ENCODE data around the gene DPM1. TPM values are rescaled to one million over a fixed set of nuclear protein-coding genes. Genes with fewer than 3 reads are reported as not detected.

Gene DPM1
- total RNA-seq, 2 donors from 2014 or later = 25.9 to 34.1 TPM

GRCh38 chr20:50969435-50969834, 11.1 kb upstream of the DPM1 start:
- peaks cover 10% of the 10 kb centered on the region for H3K27me3 Mint-ChIP-seq

GRCh38 chr20:50968289-50968688, 10.0 kb upstream of the DPM1 start:
- ATAC-seq (no peak), DNase-seq (no peak)
- Mint-ChIP-seq H3K4me3 (no peak overlapping the region), H3K4me1 (peaks cover 5% of the 10 kb centered on the region), H3K27ac (no peak overlapping the region), H3K36me3 (ENCODE audit: low read depth) (no peaks in the 10 kb centered on the region), H3K27me3 (peaks cover 10% of the 10 kb centered on the region)
- no peaks in the 10 kb centered on the region for H3K9me3 ChIP-seq (ENCODE audit: control insufficient read depth, low read length, poor library complexity, severe bottlenecking)

More at GRCh38 chr20:50969435-50969834, 11.1 kb upstream of the DPM1 start:
- DNase-seq (no peak), ATAC-seq (no peak)
- Mint-ChIP-seq H3K27ac (no peak overlapping the region), H3K4me1 (peaks cover 5% of the 10 kb centered on the region), H3K4me3 (no peak overlapping the region), H3K36me3 (ENCODE audit: low read depth) (no peaks in the 10 kb centered on the region)
- H3K9me3 ChIP-seq (ENCODE audit: control insufficient read depth, low read length, poor library complexity, severe bottlenecking) = no peaks in the 10 kb centered on the region

- H3K36me3 Mint-ChIP-seq (ENCODE audit: low read depth) = no peaks in the 10 kb centered on the region
- no peak overlapping the region for H3K27ac Mint-ChIP-seq
- no peak overlapping the region for H3K4me3 Mint-ChIP-seq
- DNase-seq = no peak
- peaks cover 6% of the 10 kb centered on the region for H3K27me3 Mint-ChIP-seq
- no peaks in the 10 kb centered on the region for H3K9me3 ChIP-seq (ENCODE audit: control insufficient read depth, low read length, poor library complexity, severe bottlenecking)
- no peak for ATAC-seq
- H3K4me1 Mint-ChIP-seq = peaks cover 5% of the 10 kb centered on the region
Observed at GRCh38 chr20:50967586-50967985, 9.3 kb upstream of the DPM1 start.

- no peak for DNase-seq
- Mint-ChIP-seq H3K27me3 (no peaks in the 10 kb centered on the region), H3K27ac (peak overlapping the region; percentile 97), H3K4me3 (peak overlapping the region; percentile 96), H3K36me3 (ENCODE audit: low read depth) (no peaks in the 10 kb centered on the region), H3K4me1 (peaks cover 24% of the 10 kb centered on the region)
- ATAC-seq = no peak
- H3K9me3 ChIP-seq (ENCODE audit: control insufficient read depth, low read length, poor library complexity, severe bottlenecking) = no peaks in the 10 kb centered on the region
Observed at GRCh38 chr20:50959543-50960126, 1.3 kb upstream of the DPM1 start.

GRCh38 chr20:50958615-50959542, 547 bp upstream of the DPM1 start, which contains the start of gene MOCS3:
Gene MOCS3, plus strand, starts transcription at chr20:50958818. Its CDS starts 25 bp downstream, at chr20:50958843.
- ATAC-seq = peak; percentile 84
- H3K36me3 Mint-ChIP-seq (ENCODE audit: low read depth) = no peaks in the 10 kb centered on the region
- H3K9me3 ChIP-seq (ENCODE audit: control insufficient read depth, low read length, poor library complexity, severe bottlenecking) = no peaks in the 10 kb centered on the region
- peak; percentile 64 to 74 (median 73) for DNase-seq
- no peaks in the 10 kb centered on the region for H3K27me3 Mint-ChIP-seq
- peak within 1 kb of the TSS; percentile 97 for H3K27ac Mint-ChIP-seq
- H3K4me3 Mint-ChIP-seq = peak within 1 kb of the TSS; percentile 96
- peaks cover 24% of the 10 kb centered on the region for H3K4me1 Mint-ChIP-seq

- no peaks in the 10 kb centered on the region for H3K9me3 ChIP-seq (ENCODE audit: control insufficient read depth, low read length, poor library complexity, severe bottlenecking)
- ATAC-seq = no peak
- Mint-ChIP-seq H3K4me3 (peak overlapping the region; percentile 96), H3K27me3 (no peaks in the 10 kb centered on the region), H3K27ac (peak overlapping the region; percentile 97), H3K36me3 (ENCODE audit: low read depth) (no peaks in the 10 kb centered on the region), H3K4me1 (peaks cover 26% of the 10 kb centered on the region)
- DNase-seq = no peak
Observed at GRCh38 chr20:50957276-50957675, 1.1 kb downstream of the DPM1 start.

- Mint-ChIP-seq H3K27ac (no peak overlapping the region), H3K36me3 (ENCODE audit: low read depth) (peaks cover 3% of the 10 kb centered on the region), H3K4me1 (peaks cover 30% of the 10 kb centered on the region), H3K4me3 (no peak overlapping the region), H3K27me3 (no peaks in the 10 kb centered on the region)
- DNase-seq (no peak), ATAC-seq (no peak)
- no peaks in the 10 kb centered on the region for H3K9me3 ChIP-seq (ENCODE audit: control insufficient read depth, low read length, poor library complexity, severe bottlenecking)
Observed at GRCh38 chr20:50953821-50954220, 4.5 kb downstream of the DPM1 start.

- Mint-ChIP-seq H3K4me1 (peaks cover 28% of the 10 kb centered on the region), H3K27ac (no peak overlapping the region), H3K4me3 (no peak overlapping the region), H3K27me3 (no peaks in the 10 kb centered on the region), H3K36me3 (ENCODE audit: low read depth) (peaks cover 3% of the 10 kb centered on the region)
- H3K9me3 ChIP-seq (ENCODE audit: control insufficient read depth, low read length, poor library complexity, severe bottlenecking) = no peaks in the 10 kb centered on the region
- DNase-seq (no peak), ATAC-seq (no peak)
Observed at GRCh38 chr20:50953196-50953595, 5.1 kb downstream of the DPM1 start.

GRCh38 chr20:50948132-50948785, 10.1 kb downstream of the DPM1 start:
- H3K9me3 ChIP-seq (ENCODE audit: control insufficient read depth, low read length, poor library complexity, severe bottlenecking) = no peaks in the 10 kb centered on the region
- DNase-seq (no peak), ATAC-seq (no peak)
- peak overlapping the region; percentile 31 for H3K4me3 Mint-ChIP-seq
- H3K4me1 Mint-ChIP-seq = peaks cover 12% of the 10 kb centered on the region
- no peaks in the 10 kb centered on the region for H3K27me3 Mint-ChIP-seq
- peaks cover 6% of the 10 kb centered on the region for H3K36me3 Mint-ChIP-seq (ENCODE audit: low read depth)
- no peak overlapping the region for H3K27ac Mint-ChIP-seq

- no peak for DNase-seq
- peaks cover 5% of the 10 kb centered on the region for H3K4me1 Mint-ChIP-seq
- peaks cover 3% of the 10 kb centered on the region for H3K36me3 Mint-ChIP-seq (ENCODE audit: low read depth)
- no peak overlapping the region for H3K4me3 Mint-ChIP-seq
- no peaks in the 10 kb centered on the region for H3K27me3 Mint-ChIP-seq
- no peaks in the 10 kb centered on the region for H3K9me3 ChIP-seq (ENCODE audit: control insufficient read depth, low read length, poor library complexity, severe bottlenecking)
- peak overlapping the region; percentile 85 for H3K27ac Mint-ChIP-seq
- ATAC-seq = peak; percentile 48
Observed at GRCh38 chr20:50943069-50943468, 15.3 kb downstream of the DPM1 start.

- ATAC-seq (no peak), DNase-seq (no peak)
- H3K36me3 Mint-ChIP-seq (ENCODE audit: low read depth) = peaks cover 7% of the 10 kb centered on the region
- no peak overlapping the region for H3K4me3 Mint-ChIP-seq
- peak overlapping the region; percentile 2 for H3K27ac Mint-ChIP-seq
- peaks cover 19% of the 10 kb centered on the region for H3K4me1 Mint-ChIP-seq
- no peaks in the 10 kb centered on the region for H3K9me3 ChIP-seq (ENCODE audit: control insufficient read depth, low read length, poor library complexity, severe bottlenecking)
- no peaks in the 10 kb centered on the region for H3K27me3 Mint-ChIP-seq
Observed at GRCh38 chr20:50933589-50933988, 24.7 kb downstream of the DPM1 start.

GRCh38 chr20:50932691-50933280, 25.5 kb downstream of the DPM1 start:
- Mint-ChIP-seq H3K36me3 (ENCODE audit: low read depth) (peaks cover 7% of the 10 kb centered on the region), H3K27me3 (no peaks in the 10 kb centered on the region), H3K27ac (peak overlapping the region; percentile 99), H3K4me3 (no peak overlapping the region), H3K4me1 (peaks cover 22% of the 10 kb centered on the region)
- DNase-seq (no peak), ATAC-seq (no peak)
- H3K9me3 ChIP-seq (ENCODE audit: control insufficient read depth, low read length, poor library complexity, severe bottlenecking) = no peaks in the 10 kb centered on the region

- peak overlapping the region; percentile 89 for H3K4me3 Mint-ChIP-seq
- DNase-seq (no peak), ATAC-seq (no peak)
- no peaks in the 10 kb centered on the region for H3K9me3 ChIP-seq (ENCODE audit: control insufficient read depth, low read length, poor library complexity, severe bottlenecking)
- H3K27ac Mint-ChIP-seq = peak overlapping the region; percentile 99
- no peaks in the 10 kb centered on the region for H3K27me3 Mint-ChIP-seq
- peaks cover 7% of the 10 kb centered on the region for H3K36me3 Mint-ChIP-seq (ENCODE audit: low read depth)
- H3K4me1 Mint-ChIP-seq = peaks cover 27% of the 10 kb centered on the region
Observed at GRCh38 chr20:50932016-50932485, 26.3 kb downstream of the DPM1 start.
